ENCODE results near the gene SLC16A11.
A peak's percentile ranks its signal among the peaks of the same experiment; 100 is the strongest.
"Not testable (repeated sequence)": the region's sequence is repeated elsewhere in the genome, so short reads cannot be mapped to it uniquely, and the experiment has no call there.

Gene SLC16A11, protein sequence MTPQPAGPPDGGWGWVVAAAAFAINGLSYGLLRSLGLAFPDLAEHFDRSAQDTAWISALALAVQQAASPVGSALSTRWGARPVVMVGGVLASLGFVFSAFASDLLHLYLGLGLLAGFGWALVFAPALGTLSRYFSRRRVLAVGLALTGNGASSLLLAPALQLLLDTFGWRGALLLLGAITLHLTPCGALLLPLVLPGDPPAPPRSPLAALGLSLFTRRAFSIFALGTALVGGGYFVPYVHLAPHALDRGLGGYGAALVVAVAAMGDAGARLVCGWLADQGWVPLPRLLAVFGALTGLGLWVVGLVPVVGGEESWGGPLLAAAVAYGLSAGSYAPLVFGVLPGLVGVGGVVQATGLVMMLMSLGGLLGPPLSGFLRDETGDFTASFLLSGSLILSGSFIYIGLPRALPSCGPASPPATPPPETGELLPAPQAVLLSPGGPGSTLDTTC

GRCh38 chr17:7043497-7044198 lies at the start of gene SLC16A11:
SLC16A11 (minus strand) TSS chr17:7044092; CDS start chr17:7043513, 579 bp downstream.
- no peak for DNase-seq (ENCODE audit: low read depth in 2 of 2, low spot score in 1 of 2)

- not testable (repeated sequence) for DNase-seq (ENCODE audit: low read depth in 2 of 2, low spot score in 1 of 2)
Observed at GRCh38 chr17:7091311-7092005, 47.6 kb upstream of the SLC16A11 start.

DNA sequence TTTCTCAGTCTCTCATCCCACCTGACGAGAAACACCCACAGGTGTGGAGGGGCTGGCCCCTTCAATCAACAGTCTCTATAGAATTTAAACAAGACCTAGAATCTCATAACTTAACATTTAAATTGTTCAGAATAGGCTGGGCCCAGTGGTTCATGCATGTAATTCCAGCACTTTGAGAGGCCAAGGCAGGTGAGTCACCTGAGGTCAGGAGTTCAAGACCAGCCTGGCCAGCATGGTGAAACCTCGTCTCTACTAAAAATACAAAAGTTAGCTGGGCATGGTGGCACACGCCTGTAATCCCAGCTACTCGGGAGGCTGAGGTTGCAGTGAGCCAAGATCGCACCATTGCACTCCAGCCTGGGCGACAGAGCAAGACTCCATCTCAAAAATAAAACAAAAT lies 45.7 kb upstream of the SLC16A11 start:
- not testable (repeated sequence) for DNase-seq (ENCODE audit: low read depth in 2 of 2, low spot score in 1 of 2)

DNA sequence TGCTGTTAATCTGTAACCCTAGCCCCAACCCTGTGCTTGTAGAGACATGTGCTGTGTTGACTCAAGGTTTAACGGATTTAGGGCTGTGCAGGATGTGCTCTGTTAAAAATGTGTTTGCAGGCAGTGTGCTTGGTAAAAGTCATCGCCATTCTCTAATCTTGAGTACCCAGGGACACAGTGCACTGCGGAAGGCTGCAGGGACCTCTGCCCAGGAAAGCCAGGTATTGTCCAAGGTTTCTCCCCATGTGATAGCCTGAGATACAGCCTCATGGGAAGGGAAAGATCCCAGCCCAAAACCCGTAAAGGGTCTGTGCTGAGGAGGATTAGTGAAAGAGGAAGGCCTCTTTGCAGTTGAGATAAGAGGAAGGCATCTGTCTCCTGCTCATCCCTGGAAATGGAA lies 44.5 kb upstream of the SLC16A11 start:
- DNase-seq (ENCODE audit: low read depth in 2 of 2, low spot score in 1 of 2) = not testable (repeated sequence)

DNA sequence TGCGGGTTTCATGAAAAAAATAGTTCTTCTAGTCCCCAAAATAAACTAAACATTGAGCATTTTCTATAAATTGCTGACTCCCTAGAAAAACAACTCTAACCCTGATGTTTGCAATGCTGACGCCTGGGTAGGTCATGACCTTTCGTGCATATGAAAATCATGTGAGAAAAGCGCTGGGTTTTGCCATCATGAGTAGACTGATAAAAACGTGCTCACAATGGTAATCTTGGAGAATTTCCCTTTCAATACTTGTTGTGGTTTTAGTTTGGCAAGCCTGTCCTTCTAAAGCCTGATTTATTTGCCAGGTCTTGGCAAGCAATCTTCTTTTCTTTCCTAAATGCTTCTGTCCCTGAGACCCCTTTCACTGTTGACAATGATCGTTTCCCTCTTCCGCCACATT lies 40.2 kb upstream of the SLC16A11 start:
- DNase-seq (ENCODE audit: low read depth in 2 of 2, low spot score in 1 of 2) = no peak

- DNase-seq (ENCODE audit: low read depth in 2 of 2, low spot score in 1 of 2) = no peak
Observed at GRCh38 chr17:7083592-7083991, 39.7 kb upstream of the SLC16A11 start.

DNA sequence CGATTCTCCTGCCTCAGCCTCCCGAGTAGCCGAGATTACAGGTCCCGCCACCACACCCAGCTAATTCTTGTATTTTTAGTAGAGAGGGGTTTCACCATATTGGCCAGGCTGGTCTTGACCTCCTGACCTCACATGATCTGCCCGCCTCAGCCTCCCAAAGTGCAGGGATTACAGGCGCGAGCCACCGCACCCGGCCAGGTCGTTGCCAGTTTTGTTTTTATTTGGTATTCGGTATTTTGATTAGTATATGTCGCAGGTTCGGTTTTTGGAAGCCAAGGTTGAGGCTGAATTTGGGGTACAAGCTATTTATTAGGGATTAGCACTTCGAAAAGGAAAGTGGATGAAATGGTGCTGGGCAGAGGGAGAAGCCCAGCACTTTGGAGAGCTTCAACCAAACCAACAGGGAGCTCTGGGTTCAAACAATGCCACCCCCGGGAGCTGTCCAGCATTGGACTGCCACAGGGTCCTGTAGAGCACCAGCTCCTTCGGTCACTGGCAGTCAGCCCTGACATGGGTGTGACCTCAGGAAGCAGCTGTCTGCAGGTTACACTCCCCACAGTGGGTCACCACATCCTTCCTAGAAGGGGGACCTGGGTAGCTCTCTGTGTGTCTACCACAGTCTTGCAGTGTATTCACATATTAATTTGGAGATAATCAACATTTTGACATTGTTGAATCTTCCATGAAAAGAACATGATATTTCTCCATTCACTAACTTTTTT lies 37.6 kb upstream of the SLC16A11 start:
- DNase-seq (ENCODE audit: low read depth in 2 of 2, low spot score in 1 of 2) = peak; percentile 3 to 15

- DNase-seq (ENCODE audit: low read depth in 2 of 2, low spot score in 1 of 2) = no peak
Observed at GRCh38 chr17:7080456-7081041, 36.7 kb upstream of the SLC16A11 start.

- DNase-seq (ENCODE audit: low read depth in 2 of 2, low spot score in 1 of 2) = no peak
Observed at GRCh38 chr17:7079581-7080455, 35.9 kb upstream of the SLC16A11 start, which contains the start of gene CLEC10A. CLEC10A (minus strand) TSS chr17:7080251; CDS start chr17:7078812, 1,439 bp downstream.

DNA sequence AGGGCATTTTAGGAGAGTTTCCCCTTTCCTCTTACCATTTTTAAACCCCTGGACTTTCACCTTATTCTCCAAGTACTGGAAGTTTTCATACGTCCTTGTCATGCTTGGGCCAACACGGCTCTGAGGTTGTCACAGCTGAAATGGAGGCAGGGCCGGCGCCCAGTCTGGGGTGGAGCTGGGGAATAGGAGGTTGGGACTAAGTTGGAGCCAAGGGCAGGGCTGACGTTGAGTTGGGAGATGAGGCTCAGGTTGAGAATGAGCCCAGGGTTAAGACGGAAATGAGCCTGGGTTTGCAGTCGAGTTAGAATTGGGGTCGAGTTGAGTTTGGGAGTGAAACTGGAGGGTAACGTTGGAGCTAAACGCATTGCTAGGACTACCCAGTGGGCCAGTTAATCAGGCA lies 34.8 kb upstream of the SLC16A11 start:
- no peak for DNase-seq (ENCODE audit: low read depth in 2 of 2, low spot score in 1 of 2)

DNA sequence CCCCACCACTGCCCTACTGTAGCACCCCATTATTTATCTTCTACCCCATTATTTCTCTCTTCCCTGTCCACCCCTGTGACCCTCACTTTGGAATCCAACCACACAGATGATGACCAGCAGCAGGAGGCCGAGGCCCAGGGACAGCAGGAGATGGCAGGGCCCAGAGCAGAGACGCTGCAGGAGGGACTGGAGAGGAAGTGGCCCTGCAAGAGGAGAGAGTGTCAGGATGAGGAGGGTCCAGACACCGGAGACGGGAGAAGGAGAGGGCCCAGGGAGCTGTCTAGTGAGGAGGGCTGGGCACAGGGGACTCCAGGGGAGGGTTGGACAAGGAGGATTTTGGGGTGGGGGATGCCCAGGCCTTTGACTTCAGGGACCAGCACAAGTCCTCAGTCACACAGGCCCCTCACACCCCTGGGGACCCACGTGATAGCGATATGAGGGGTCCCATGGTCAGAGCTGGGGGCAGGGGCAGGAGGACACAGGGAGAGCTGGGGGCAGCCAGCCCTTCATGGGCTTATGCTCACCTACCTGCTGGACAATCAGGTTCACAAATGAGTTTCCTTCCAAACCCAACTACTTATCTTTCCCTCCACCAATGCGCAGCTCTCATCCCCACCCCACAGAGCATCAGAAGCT lies 34.1 kb upstream of the SLC16A11 start:
- DNase-seq (ENCODE audit: low read depth in 2 of 2, low spot score in 1 of 2) = no peak

DNA sequence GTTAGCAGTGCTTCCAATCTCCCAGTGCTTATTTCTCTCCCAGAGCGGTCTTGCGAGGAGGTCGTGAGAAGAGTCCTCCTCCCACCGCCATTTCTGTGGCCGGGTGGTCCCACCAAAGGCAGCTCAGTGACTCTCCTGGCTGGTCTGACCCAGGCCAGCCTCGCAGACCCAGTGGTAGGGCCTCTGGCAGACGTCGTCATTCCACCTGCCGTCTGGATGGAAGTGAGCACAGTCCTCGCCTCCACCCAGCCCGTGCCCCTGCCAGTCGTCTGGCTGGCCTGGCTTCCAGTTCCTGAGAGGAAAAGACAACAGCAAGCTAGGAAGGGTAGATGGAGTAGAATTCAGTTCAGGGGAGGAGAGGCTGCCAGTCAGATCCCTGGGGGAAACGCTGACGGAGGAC lies 31.0 kb upstream of the SLC16A11 start:
- DNase-seq (ENCODE audit: low read depth in 2 of 2, low spot score in 1 of 2) = no peak

- no peak for DNase-seq (ENCODE audit: low read depth in 2 of 2, low spot score in 1 of 2)
Observed at GRCh38 chr17:7072406-7072805, 28.5 kb upstream of the SLC16A11 start.

DNA sequence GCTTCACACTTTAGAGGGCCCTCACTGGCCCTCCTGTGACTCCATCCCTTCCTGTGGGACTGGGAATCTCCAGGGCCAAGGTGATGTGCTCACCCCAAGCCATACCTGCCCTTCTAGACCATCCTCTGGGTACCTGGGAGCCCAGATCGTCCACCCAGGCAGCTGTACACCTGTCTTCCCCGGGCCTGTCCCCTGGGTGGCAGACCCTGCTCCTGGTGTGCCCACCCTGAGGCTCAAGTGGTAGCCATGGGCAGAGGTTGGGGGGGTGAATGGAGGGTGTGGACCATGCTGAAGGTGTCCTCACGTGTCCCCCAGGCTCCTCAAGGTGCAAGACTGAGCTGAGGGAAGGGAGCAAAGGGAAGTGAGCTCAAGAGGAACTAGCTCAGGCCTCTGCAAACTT lies 26.8 kb upstream of the SLC16A11 start:
- DNase-seq (ENCODE audit: low read depth in 2 of 2, low spot score in 1 of 2) = no peak

GRCh38 chr17:7068268-7068667 lies 24.4 kb upstream of the SLC16A11 start:
- no peak for DNase-seq (ENCODE audit: low read depth in 2 of 2, low spot score in 1 of 2)

DNA sequence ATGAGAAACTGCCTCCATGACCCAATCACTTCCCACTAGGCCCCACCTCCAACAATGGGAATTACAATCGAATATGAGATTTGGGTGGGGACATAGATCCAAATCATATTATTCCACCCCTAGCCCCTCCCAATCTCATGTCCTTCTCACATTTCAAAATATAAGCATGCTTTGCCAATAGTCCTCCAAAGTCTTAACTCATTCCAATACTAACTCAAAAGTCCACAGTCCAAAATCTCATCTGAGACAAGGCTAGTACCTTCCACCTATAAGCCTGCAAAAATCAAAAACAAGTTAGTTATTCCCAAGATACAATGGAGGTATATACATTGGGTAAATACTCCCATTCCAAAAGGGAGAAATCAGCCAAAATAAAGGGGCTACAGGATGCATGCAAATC lies 23.3 kb upstream of the SLC16A11 start:
- no peak for DNase-seq (ENCODE audit: low read depth in 2 of 2, low spot score in 1 of 2)

- DNase-seq (ENCODE audit: low read depth in 2 of 2, low spot score in 1 of 2) = no peak
Observed at GRCh38 chr17:7064261-7064660, 20.4 kb upstream of the SLC16A11 start.

- DNase-seq (ENCODE audit: low read depth in 2 of 2, low spot score in 1 of 2) = no peak
Observed at GRCh38 chr17:7063518-7064094, 19.7 kb upstream of the SLC16A11 start.
